ENCODE data around the gene OXSR1.
A peak's percentile ranks its signal among the peaks of the same experiment; 100 is the strongest.

The OXSR1 gene

DNA sequence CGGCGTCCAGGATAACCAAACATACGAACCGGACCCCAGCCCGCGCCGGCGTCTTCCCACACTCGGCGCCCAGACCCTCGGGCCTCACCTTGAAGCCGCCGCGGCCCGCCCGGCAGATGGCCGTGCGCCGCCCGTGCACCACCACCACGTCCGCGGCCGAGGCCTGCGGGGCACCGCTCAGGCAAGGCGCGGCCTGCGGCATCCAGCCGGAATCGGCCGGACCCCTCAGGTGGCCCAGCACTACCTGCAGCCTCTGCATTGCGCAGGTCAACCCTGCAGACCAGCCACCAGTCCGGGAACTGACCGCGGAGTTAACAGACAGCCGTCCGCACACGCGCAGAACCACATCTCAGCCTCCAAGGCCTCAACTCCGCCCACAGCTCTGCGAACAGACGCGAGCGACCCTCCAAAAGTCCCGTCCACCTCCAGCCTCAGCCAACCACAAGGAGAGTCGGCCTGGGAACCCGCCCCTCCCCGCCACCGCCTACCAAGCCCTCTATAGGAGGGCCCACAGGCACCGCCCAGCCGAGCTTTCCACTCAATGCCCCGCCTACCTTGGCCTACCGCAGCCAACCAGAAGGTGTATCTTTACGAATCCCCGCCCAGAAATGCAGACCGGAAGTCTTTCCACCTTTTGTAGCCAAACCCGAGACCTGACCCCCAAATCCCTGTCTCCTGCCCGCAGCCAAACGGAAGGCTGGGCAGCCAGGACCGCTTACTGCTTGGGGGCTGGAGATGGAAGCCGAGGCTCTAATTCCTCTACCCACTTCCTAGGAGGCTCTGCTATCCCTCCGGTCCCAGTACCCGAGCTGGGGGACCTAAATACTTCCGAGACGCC, 28.3 kb upstream of the OXSR1 start, which contains the start of gene ACAA1:
TSS of gene ACAA1 (minus strand) at position 351 of the 838 bp plus-strand sequence. CDS start at position 259, 92 bp downstream.
- H3K27me3 ChIP-seq (ENCODE audit: low read depth, low read length) = no peaks in the 10 kb centered on the region
- H3K36me3 ChIP-seq (replicated peaks; ENCODE audit: low read depth, low read length) = peaks cover 40% of the 10 kb centered on the region
- H3K4me3 ChIP-seq (ENCODE audit: low read length) = peak within 1 kb of the TSS; percentile 87
- peak within 1 kb of the TSS; percentile 94 for H3K9ac ChIP-seq (ENCODE audit: low read length)
- H3K4me1 ChIP-seq (ENCODE audit: low read length) = peaks cover 28% of the 10 kb centered on the region
- H3K9me3 ChIP-seq (ENCODE audit: insufficient read depth, low read length) = no peaks in the 10 kb centered on the region
- H3K27ac ChIP-seq (ENCODE audit: low read length) = peak within 1 kb of the TSS; percentile 72
- peaks cover 11% of the 10 kb centered on the region; the same call in 1 of the 2 replicates for H4K20me1 ChIP-seq (ENCODE audit: insufficient read depth, low read length)
- H2AFZ ChIP-seq (ENCODE audit: low read depth, low read length) = no peak within 1 kb of the TSS
- TF ChIP-seq, protein P1, sequence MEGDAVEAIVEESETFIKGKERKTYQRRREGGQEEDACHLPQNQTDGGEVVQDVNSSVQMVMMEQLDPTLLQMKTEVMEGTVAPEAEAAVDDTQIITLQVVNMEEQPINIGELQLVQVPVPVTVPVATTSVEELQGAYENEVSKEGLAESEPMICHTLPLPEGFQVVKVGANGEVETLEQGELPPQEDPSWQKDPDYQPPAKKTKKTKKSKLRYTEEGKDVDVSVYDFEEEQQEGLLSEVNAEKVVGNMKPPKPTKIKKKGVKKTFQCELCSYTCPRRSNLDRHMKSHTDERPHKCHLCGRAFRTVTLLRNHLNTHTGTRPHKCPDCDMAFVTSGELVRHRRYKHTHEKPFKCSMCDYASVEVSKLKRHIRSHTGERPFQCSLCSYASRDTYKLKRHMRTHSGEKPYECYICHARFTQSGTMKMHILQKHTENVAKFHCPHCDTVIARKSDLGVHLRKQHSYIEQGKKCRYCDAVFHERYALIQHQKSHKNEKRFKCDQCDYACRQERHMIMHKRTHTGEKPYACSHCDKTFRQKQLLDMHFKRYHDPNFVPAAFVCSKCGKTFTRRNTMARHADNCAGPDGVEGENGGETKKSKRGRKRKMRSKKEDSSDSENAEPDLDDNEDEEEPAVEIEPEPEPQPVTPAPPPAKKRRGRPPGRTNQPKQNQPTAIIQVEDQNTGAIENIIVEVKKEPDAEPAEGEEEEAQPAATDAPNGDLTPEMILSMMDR (IDR thresholded peaks at IDR 0.05; ENCODE audit: low read depth, low read length) = no peak
- TF ChIP-seq EZH2phosphoT487 (IDR thresholded peaks at IDR 0.05; ENCODE audit: low read depth) = no peak
- peaks cover 54% of the 10 kb centered on the region for H3K79me2 ChIP-seq (ENCODE audit: low read length)
- H3K4me2 ChIP-seq (ENCODE audit: low read length) = peak within 1 kb of the TSS; percentile 91

DNA sequence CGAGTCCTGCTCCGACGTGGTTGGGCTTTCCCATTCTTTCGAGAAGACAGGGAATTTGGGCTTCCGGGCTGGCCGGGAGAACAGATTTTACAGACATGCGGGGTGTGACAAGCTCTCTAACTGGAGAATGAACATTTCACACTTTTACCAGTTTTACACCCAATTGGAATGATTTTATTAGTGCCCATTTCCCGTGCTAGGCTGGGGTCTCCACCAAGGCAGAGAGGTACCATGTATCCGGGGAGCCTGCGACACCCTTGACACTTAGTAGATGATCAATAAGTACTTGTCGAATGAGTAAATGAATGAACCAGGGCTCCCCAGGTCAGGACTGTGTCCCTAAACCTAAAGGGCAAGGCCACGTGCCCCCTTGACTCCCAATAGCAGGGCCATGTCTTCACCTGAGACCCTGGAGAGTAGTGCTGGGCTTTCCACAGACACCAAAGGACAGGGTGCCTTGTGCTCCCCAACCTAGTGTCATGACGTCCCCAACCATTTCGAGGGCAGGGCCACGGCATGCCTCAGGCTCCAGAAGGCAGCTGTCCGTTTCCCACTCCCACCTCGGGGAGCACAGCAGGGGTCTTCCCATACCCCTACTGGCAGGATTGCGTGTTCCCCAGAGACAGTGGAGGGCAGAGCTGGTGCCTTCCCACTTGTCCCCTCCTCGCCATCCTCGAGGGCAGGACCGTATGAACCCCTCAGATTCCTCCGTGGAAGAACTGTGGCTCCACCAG, 27.6 kb upstream of the OXSR1 start:
- Histone ChIP-seq H3K27me3 (ENCODE audit: low read depth, low read length) (no peaks in the 10 kb centered on the region), H3K27ac (ENCODE audit: low read length) (peak overlapping the region; percentile 72), H3K4me3 (ENCODE audit: low read length) (peak overlapping the region; percentile 87), H3K4me1 (ENCODE audit: low read length) (peaks cover 25% of the 10 kb centered on the region), H3K36me3 (replicated peaks; ENCODE audit: low read depth, low read length) (peaks cover 43% of the 10 kb centered on the region), H3K9ac (ENCODE audit: low read length) (peak overlapping the region; percentile 94), H2AFZ (ENCODE audit: low read depth, low read length) (peak overlapping the region; percentile 34; the same call in 1 of the 2 replicates), H3K79me2 (ENCODE audit: low read length) (peaks cover 54% of the 10 kb centered on the region), H4K20me1 (ENCODE audit: insufficient read depth, low read length) (peaks cover 8% of the 10 kb centered on the region; the same call in 1 of the 2 replicates), H3K9me3 (ENCODE audit: insufficient read depth, low read length) (no peaks in the 10 kb centered on the region), H3K4me2 (ENCODE audit: low read length) (peak overlapping the region; percentile 91)
- TF ChIP-seq EZH2phosphoT487 (IDR thresholded peaks at IDR 0.05; ENCODE audit: low read depth) = no peak
- TF ChIP-seq, protein P1 (IDR thresholded peaks at IDR 0.05; ENCODE audit: low read depth, low read length) = no peak

DNA sequence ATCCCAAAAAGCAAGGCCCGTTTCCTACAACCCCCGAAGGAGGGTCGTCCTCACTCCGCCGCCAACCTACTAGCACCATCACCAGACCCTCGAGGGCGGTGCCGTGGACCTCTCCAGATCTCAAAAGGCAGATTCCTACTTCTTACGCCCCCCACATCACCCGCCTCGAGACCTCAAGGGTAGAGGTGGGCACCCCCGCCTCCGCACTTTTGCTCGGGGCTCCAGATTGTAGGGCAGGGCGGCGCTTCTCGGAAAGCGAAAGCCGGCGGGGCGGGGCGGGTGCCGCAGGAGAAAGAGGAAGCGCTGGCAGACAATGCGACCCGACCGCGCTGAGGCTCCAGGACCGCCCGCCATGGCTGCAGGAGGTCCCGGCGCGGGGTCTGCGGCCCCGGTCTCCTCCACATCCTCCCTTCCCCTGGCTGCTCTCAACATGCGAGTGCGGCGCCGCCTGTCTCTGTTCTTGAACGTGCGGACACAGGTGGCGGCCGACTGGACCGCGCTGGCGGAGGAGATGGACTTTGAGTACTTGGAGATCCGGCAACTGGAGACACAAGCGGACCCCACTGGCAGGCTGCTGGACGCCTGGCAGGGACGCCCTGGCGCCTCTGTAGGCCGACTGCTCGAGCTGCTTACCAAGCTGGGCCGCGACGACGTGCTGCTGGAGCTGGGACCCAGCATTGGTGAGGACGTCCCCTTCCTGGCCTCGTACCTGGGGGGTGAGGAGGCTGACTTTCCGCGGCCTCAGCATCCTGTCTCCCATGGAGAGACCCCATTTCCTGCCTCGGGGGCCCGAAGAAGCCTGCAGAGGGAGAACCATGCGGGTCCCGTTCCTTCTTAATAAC, 26.8 kb upstream of the OXSR1 start, which contains the start of gene MYD88:
TSS of gene MYD88 (plus strand) at position 313 of the 842 bp plus-strand sequence. CDS start at position 353, 40 bp downstream.
- H3K4me2 ChIP-seq (ENCODE audit: low read length) = peak within 1 kb of the TSS; percentile 91
- H2AFZ ChIP-seq (ENCODE audit: low read depth, low read length) = peak within 1 kb of the TSS; percentile 75
- H3K4me1 ChIP-seq (ENCODE audit: low read length) = peaks cover 31% of the 10 kb centered on the region
- H3K27ac ChIP-seq (ENCODE audit: low read length) = peak within 1 kb of the TSS; percentile 72
- TF ChIP-seq, protein P1 (IDR thresholded peaks at IDR 0.05; ENCODE audit: low read depth, low read length) = no peak
- TF ChIP-seq EZH2phosphoT487 (IDR thresholded peaks at IDR 0.05; ENCODE audit: low read depth) = no peak
- H3K79me2 ChIP-seq (ENCODE audit: low read length) = peaks cover 54% of the 10 kb centered on the region
- peaks cover 38% of the 10 kb centered on the region for H3K36me3 ChIP-seq (replicated peaks; ENCODE audit: low read depth, low read length)
- peak within 1 kb of the TSS; percentile 94 for H3K9ac ChIP-seq (ENCODE audit: low read length)
- no peaks in the 10 kb centered on the region for H3K27me3 ChIP-seq (ENCODE audit: low read depth, low read length)
- peak within 1 kb of the TSS; percentile 87 for H3K4me3 ChIP-seq (ENCODE audit: low read length)
- H4K20me1 ChIP-seq (ENCODE audit: insufficient read depth, low read length) = peaks cover 8% of the 10 kb centered on the region; the same call in 1 of the 2 replicates
- H3K9me3 ChIP-seq (ENCODE audit: insufficient read depth, low read length) = no peaks in the 10 kb centered on the region
